ENCODE data around the gene ANKRD42. TPM values are rescaled to one million over a fixed set of nuclear protein-coding genes. Genes with fewer than 3 reads are reported as not detected.
"Not testable (repeated sequence)": the region's sequence is repeated elsewhere in the genome, so short reads cannot be mapped to it uniquely, and the experiment has no call there.

Gene ANKRD42
- polyA plus RNA-seq, 3 donors, result 4.3 to 6.2 (median 6.1) TPM

- intact Hi-C loops (cut with micrococcal nuclease), result no loop called here
- WGBS (ENCODE audit: insufficient coverage), result no CpG with 5 or more reads among the region's 1 CpG
- Mint-ChIP-seq H3K4me3 (no peak overlapping the region), H3K4me1 (no peaks in the 10 kb centered on the region), H3K36me3 (peaks cover 70 to 76% of the 10 kb centered on the region in 2 donors), H3K27ac (no peak overlapping the region), H3K9me3 (peaks cover 0 to 1% (median 0%) of the 10 kb centered on the region in 7 donors), H3K27me3 (ENCODE audit: low read depth in 3 of 3) (no peaks in the 10 kb centered on the region)
- Histone ChIP-seq H3K9ac (ENCODE audit: insufficient read depth, low read length, poor library complexity, severe bottlenecking) (no peak overlapping the region), H3K9me3 (replicated peaks in 1 of 2; ENCODE audit: control insufficient read depth in 1 of 2, insufficient read depth in 1 of 2, low read length in 2 of 2) (no peaks in the 10 kb centered on the region), H3K27ac (ENCODE audit: low read depth in 1 of 2, low read length in 2 of 2) (no peak overlapping the region), H3K79me2 (ENCODE audit: insufficient read depth, low read length) (no peaks in the 10 kb centered on the region), H4K20me1 (ENCODE audit: insufficient read depth, low read length) (no peaks in the 10 kb centered on the region), H3K36me3 (replicated peaks in 1 of 2; ENCODE audit: control insufficient read depth in 1 of 2, insufficient read depth in 2 of 2, low read length in 2 of 2) (peaks cover 37 to 70% of the 10 kb centered on the region in 2 donors), H3K27me3 (ENCODE audit: control insufficient read depth in 2 of 2, insufficient read depth in 2 of 2, low read length in 2 of 2) (no peaks in the 10 kb centered on the region), H3K4me3 (replicated peaks in 1 of 3; ENCODE audit: low read depth in 2 of 3, low read length in 3 of 3) (no peak overlapping the region), H3K4me1 (ENCODE audit: control insufficient read depth in 1 of 2, insufficient read depth in 2 of 2, low read length in 2 of 2) (no peaks in the 10 kb centered on the region), H3K4me2 (replicated peaks; ENCODE audit: extremely low read depth, low read length, poor library complexity, severe bottlenecking) (no peak overlapping the region), H2AFZ (ENCODE audit: insufficient read depth, low read depth, low read length, poor library complexity, severe bottlenecking) (no peak overlapping the region)
- TF ChIP-seq, protein P1, sequence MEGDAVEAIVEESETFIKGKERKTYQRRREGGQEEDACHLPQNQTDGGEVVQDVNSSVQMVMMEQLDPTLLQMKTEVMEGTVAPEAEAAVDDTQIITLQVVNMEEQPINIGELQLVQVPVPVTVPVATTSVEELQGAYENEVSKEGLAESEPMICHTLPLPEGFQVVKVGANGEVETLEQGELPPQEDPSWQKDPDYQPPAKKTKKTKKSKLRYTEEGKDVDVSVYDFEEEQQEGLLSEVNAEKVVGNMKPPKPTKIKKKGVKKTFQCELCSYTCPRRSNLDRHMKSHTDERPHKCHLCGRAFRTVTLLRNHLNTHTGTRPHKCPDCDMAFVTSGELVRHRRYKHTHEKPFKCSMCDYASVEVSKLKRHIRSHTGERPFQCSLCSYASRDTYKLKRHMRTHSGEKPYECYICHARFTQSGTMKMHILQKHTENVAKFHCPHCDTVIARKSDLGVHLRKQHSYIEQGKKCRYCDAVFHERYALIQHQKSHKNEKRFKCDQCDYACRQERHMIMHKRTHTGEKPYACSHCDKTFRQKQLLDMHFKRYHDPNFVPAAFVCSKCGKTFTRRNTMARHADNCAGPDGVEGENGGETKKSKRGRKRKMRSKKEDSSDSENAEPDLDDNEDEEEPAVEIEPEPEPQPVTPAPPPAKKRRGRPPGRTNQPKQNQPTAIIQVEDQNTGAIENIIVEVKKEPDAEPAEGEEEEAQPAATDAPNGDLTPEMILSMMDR (IDR thresholded peaks at IDR 0.05), result no peak
- DNase-seq, result no peak
These were observed 71.8 kb downstream of the ANKRD42 start for GRCh38 chr11:83265331-83265730.

DNA sequence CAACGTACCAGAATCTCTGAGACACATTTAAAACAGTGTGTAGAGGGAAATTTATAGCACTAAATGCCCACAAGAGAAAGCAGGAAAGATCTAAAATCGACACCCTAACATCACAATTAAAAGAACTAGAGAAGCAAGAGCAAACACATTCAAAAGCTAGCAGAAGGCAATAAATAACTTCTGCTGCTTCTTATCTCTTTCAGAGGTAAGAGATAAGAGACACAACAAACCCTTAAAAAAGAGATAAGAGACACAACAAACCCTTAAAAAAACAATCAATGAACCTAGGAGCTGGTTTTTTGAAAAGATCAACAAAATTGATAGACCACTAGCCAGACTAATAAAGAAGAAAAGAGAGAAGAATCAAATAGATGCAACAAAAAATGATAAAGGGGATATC is 75.6 kb downstream of the ANKRD42 start:
- DNase-seq; H3K4me3 ChIP-seq (replicated peaks in 1 of 3; ENCODE audit: low read depth in 2 of 3, low read length in 3 of 3); H3K4me3 Mint-ChIP-seq; H3K9me3 Mint-ChIP-seq; H3K9ac ChIP-seq (ENCODE audit: insufficient read depth, low read length, poor library complexity, severe bottlenecking); H3K4me1 ChIP-seq (ENCODE audit: control insufficient read depth in 1 of 2, insufficient read depth in 2 of 2, low read length in 2 of 2); intact Hi-C loops (cut with micrococcal nuclease); H4K20me1 ChIP-seq (ENCODE audit: insufficient read depth, low read length); H3K27me3 ChIP-seq (ENCODE audit: control insufficient read depth in 2 of 2, insufficient read depth in 2 of 2, low read length in 2 of 2); H3K27ac ChIP-seq (ENCODE audit: low read depth in 1 of 2, low read length in 2 of 2); H3K79me2 ChIP-seq (ENCODE audit: insufficient read depth, low read length); H2AFZ ChIP-seq (ENCODE audit: insufficient read depth, low read depth, low read length, poor library complexity, severe bottlenecking); H3K27me3 Mint-ChIP-seq (ENCODE audit: low read depth in 3 of 3); H3K27ac Mint-ChIP-seq; H3K4me1 Mint-ChIP-seq; H3K9me3 ChIP-seq (replicated peaks in 1 of 2; ENCODE audit: control insufficient read depth in 1 of 2, insufficient read depth in 1 of 2, low read length in 2 of 2); H3K4me2 ChIP-seq (replicated peaks; ENCODE audit: extremely low read depth, low read length, poor library complexity, severe bottlenecking): not testable (repeated sequence)
- no CpG with 5 or more reads among the region's 2 CpGs for WGBS (ENCODE audit: insufficient coverage)
- H3K36me3 ChIP-seq (replicated peaks in 1 of 2; ENCODE audit: control insufficient read depth in 1 of 2, insufficient read depth in 2 of 2, low read length in 2 of 2), result peaks cover 35 to 61% of the 10 kb centered on the region in 2 donors
- peaks cover 80 to 84% of the 10 kb centered on the region in 2 donors for H3K36me3 Mint-ChIP-seq

GRCh38 chr11:83271734-83272133 is 78.2 kb downstream of the ANKRD42 start:
- H3K27me3 ChIP-seq (ENCODE audit: control insufficient read depth in 2 of 2, insufficient read depth in 2 of 2, low read length in 2 of 2); H3K4me3 ChIP-seq (replicated peaks in 1 of 3; ENCODE audit: low read depth in 2 of 3, low read length in 3 of 3); H3K4me2 ChIP-seq (replicated peaks; ENCODE audit: extremely low read depth, low read length, poor library complexity, severe bottlenecking); H3K27ac ChIP-seq (ENCODE audit: low read depth in 1 of 2, low read length in 2 of 2); H3K9me3 ChIP-seq (replicated peaks in 1 of 2; ENCODE audit: control insufficient read depth in 1 of 2, insufficient read depth in 1 of 2, low read length in 2 of 2); H3K27ac Mint-ChIP-seq; H3K4me1 ChIP-seq (ENCODE audit: control insufficient read depth in 1 of 2, insufficient read depth in 2 of 2, low read length in 2 of 2); DNase-seq; H3K79me2 ChIP-seq (ENCODE audit: insufficient read depth, low read length); H3K9me3 Mint-ChIP-seq; H4K20me1 ChIP-seq (ENCODE audit: insufficient read depth, low read length); H3K27me3 Mint-ChIP-seq (ENCODE audit: low read depth in 3 of 3); intact Hi-C loops (cut with micrococcal nuclease); H3K4me1 Mint-ChIP-seq; H3K4me3 Mint-ChIP-seq; H2AFZ ChIP-seq (ENCODE audit: insufficient read depth, low read depth, low read length, poor library complexity, severe bottlenecking); H3K9ac ChIP-seq (ENCODE audit: insufficient read depth, low read length, poor library complexity, severe bottlenecking): not testable (repeated sequence)
- 81% methylated on average over 2 of the region's 5 CpGs for WGBS (ENCODE audit: insufficient coverage)
- H3K36me3 ChIP-seq (replicated peaks in 1 of 2; ENCODE audit: control insufficient read depth in 1 of 2, insufficient read depth in 2 of 2, low read length in 2 of 2), result peaks cover 38 to 59% of the 10 kb centered on the region in 2 donors
- H3K36me3 Mint-ChIP-seq, result peaks cover 72 to 74% of the 10 kb centered on the region in 2 donors

Data from CD14-positive monocyte (primary cell).